Right kidney (tissue), 1 donor: ENCODE results near the gene TNFSF12.
A peak's percentile ranks its signal among the peaks of the same experiment; 100 is the strongest.

ENCODE experiments used
- DNase-seq: peaks from one replicate; pipeline ENCODE4 v3.0.0-alpha.2; 2016

TNFSF12 gene

GRCh38 chr17:7541074-7541621 is 7.7 kb upstream of the TNFSF12 start:
- no peak for DNase-seq

GRCh38 chr17:7544911-7545310 is 3.9 kb upstream of the TNFSF12 start:
- DNase-seq: no peak

- no peak for DNase-seq
These were observed 670 bp downstream of the TNFSF12 start for GRCh38 chr17:7549401-7550055.

GRCh38 chr17:7550344-7550743 is 1.5 kb downstream of the TNFSF12 start:
- DNase-seq: no peak

- DNase-seq: no peak
These were observed 2.5 kb downstream of the TNFSF12 start for GRCh38 chr17:7551396-7551795.

GRCh38 chr17:7552621-7553051 is 3.8 kb downstream of the TNFSF12 start:
- DNase-seq: no peak

- DNase-seq: no peak
These were observed 4.5 kb downstream of the TNFSF12 start for GRCh38 chr17:7553356-7553755.

- no peak for DNase-seq
These were observed 6.6 kb downstream of the TNFSF12 start for GRCh38 chr17:7555320-7555948.

GRCh38 chr17:7556627-7557026 is 7.8 kb downstream of the TNFSF12 start:
- no peak for DNase-seq

- DNase-seq: no peak
These were observed 8.4 kb downstream of the TNFSF12 start for GRCh38 chr17:7557147-7557764.

GRCh38 chr17:7557775-7558543 is 9.1 kb downstream of the TNFSF12 start:
- DNase-seq: peak; percentile 80

- DNase-seq: no peak
These were observed 9.9 kb downstream of the TNFSF12 start, which contains the start of gene TNFSF13 for GRCh38 chr17:7558544-7559319. TSS of gene TNFSF13 (plus strand) at chr17:7558750. CDS start at chr17:7559040, 290 bp downstream.

- no peak for DNase-seq
These were observed 10.7 kb downstream of the TNFSF12 start for GRCh38 chr17:7559320-7560171.

- peak; percentile 63 for DNase-seq
These were observed 11.5 kb downstream of the TNFSF12 start for GRCh38 chr17:7560172-7561027.

- peak; percentile 88 for DNase-seq
These were observed 12.2 kb downstream of the TNFSF12 start for GRCh38 chr17:7561028-7561575.

GRCh38 chr17:7561589-7562207 is 12.8 kb downstream of the TNFSF12 start, which contains the start of gene SENP3:
TSS of gene SENP3 (plus strand) at chr17:7561919. CDS start at chr17:7563077, 1,158 bp downstream.
- peak; percentile 91 for DNase-seq

- no peak for DNase-seq
These were observed 13.3 kb downstream of the TNFSF12 start for GRCh38 chr17:7562208-7562605.

- no peak for DNase-seq
These were observed 14.4 kb downstream of the TNFSF12 start for GRCh38 chr17:7563115-7563869.
